Gastroesophageal sphincter (tissue), 4 donors: ENCODE measurements around the gene PTPN2. TPM values are rescaled to one million over a fixed set of nuclear protein-coding genes. Genes with fewer than 3 reads are reported as not detected.

Source experiments
- ATAC-seq: fragments of 150-250 bp; one replicate; pipeline ENCODE4 v1.9.1; 2016; ENCODE audit warnings: mild to moderate bottlenecking, moderate library complexity
- H3K27ac ChIP-seq, 4 donors: fragments of 200-600 bp; sonication (generic) in 3 of 4; 1 replicate in 3 of 4; 2 replicates in 1 of 4; pipeline ENCODE4 v1.5.1; 2016 to 2019
- H3K27me3 ChIP-seq: fragments of 200-600 bp; sonication (generic); one replicate; pipeline ENCODE4 v1.5.1; 2019
- H3K36me3 ChIP-seq, 2 donors: fragments of 200-600 bp; sonication (generic); one replicate each; pipeline ENCODE4 v1.5.1; 2019; ENCODE audit warnings: control low read depth in 1 of 2
- H3K4me1 ChIP-seq, 3 donors: fragments of 200-600 bp; sonication (generic); 1 replicate in 2 of 3; 2 replicates in 1 of 3; pipeline ENCODE4 v1.5.1; 2016 to 2019; ENCODE audit warnings: control low read depth in 2 of 3
- H3K4me3 ChIP-seq, 2 donors: fragments of 200-600 bp; sonication (generic); one replicate each; pipeline ENCODE4 v1.5.1; 2019; ENCODE audit warnings: mild to moderate bottlenecking in 1 of 2, moderate library complexity in 1 of 2
- H3K9me3 ChIP-seq, 3 donors: fragments of 200-600 bp; sonication (generic); one replicate each; pipeline ENCODE4 v1.5.1; 2017 to 2019; ENCODE audit warnings: control low read depth in 2 of 3
- CTCF ChIP-seq, 4 experiments: fragments of 200-600 bp in 2 of 4; fragments of 450-650 bp in 2 of 4; sonication (generic) in 1 of 4; IDR thresholded peaks; one replicate each; pipeline ENCODE4 v1.5.1; 2017 to 2019; ENCODE audit warnings: antibody characterized with exemption in 4 of 4, mild to moderate bottlenecking in 2 of 4, moderate library complexity in 2 of 4
- EP300 ChIP-seq: sonication (generic); formaldehyde crosslinking; IDR thresholded peaks from one replicate; pipeline ENCODE4 v1.6.1; 2017; ENCODE audit warnings: antibody characterized with exemption, mild to moderate bottlenecking
- POLR2A ChIP-seq, 2 donors: fragments of 450-650 bp; IDR thresholded peaks; one replicate each; pipeline ENCODE4 v1.6.1; 2017; ENCODE audit warnings: antibody characterized with exemption in 2 of 2, mild to moderate bottlenecking in 2 of 2, moderate library complexity in 1 of 2
- POLR2AphosphoS5 ChIP-seq: sonication (generic); formaldehyde crosslinking; IDR thresholded peaks from one replicate; pipeline ENCODE4 v1.6.1; 2017; ENCODE audit warnings: antibody characterized with exemption
- WGBS, 2 donors: methylation state at CpG; one replicate each; pipeline ENCODE4 v1.1.5; 2018; ENCODE audit warnings: low coverage in 1 of 2; 5-methylcytosine and 5-hydroxymethylcytosine counted together
- total RNA-seq, 4 donors: library from RNA; depleted of rRNA; stranded (reverse); fragments of >200 nt; gene quantifications; one replicate each; pipeline ENCODE4 v1.1.0, GENCODE V29; 2016

Gene PTPN2
- total RNA-seq, 4 donors from 2014 or later, result 13.0 to 30.6 (median 19.6) TPM

- no peak for TF ChIP-seq CTCF (IDR thresholded peaks at IDR 0.05)
- TF ChIP-seq POLR2A (IDR thresholded peaks at IDR 0.05), result no peak
- no peak for TF ChIP-seq POLR2AphosphoS5
- TF ChIP-seq EP300, result no peak
- Histone ChIP-seq H3K27ac (no peak overlapping the region), H3K9me3 (no peaks in the 10 kb centered on the region), H3K4me3 (no peak overlapping the region), H3K27me3 (no peaks in the 10 kb centered on the region), H3K36me3 (peaks cover 0 to 37% of the 10 kb centered on the region in 2 donors), H3K4me1 (peaks cover 0 to 18% (median 0%) of the 10 kb centered on the region in 3 donors)
- WGBS, 2 donors, result 54 to 67% methylated on average over 2 to 3 of the region's 3 CpGs
- ATAC-seq, result no peak
Observed at GRCh38 chr18:12821408-12821807, 62.6 kb downstream of the PTPN2 start.

- Histone ChIP-seq H3K4me3 (no peak overlapping the region), H3K9me3 (no peaks in the 10 kb centered on the region), H3K27ac (no peak overlapping the region), H3K4me1 (peaks cover 0 to 18% (median 0%) of the 10 kb centered on the region in 3 donors), H3K36me3 (peaks cover 0 to 39% of the 10 kb centered on the region in 2 donors), H3K27me3 (no peaks in the 10 kb centered on the region)
- 22 to 38% methylated on average over 6 of the region's 6 CpGs for WGBS, 2 donors
- TF ChIP-seq EP300 (no peak), POLR2AphosphoS5 (no peak), POLR2A (IDR thresholded peaks at IDR 0.05) (no peak), CTCF (IDR thresholded peaks at IDR 0.05) (no peak)
- ATAC-seq, result no peak
Observed at GRCh38 chr18:12820506-12820905, 63.5 kb downstream of the PTPN2 start.

GRCh38 chr18:12819841-12820240 is 64.2 kb downstream of the PTPN2 start:
- H3K4me3 ChIP-seq, result no peak overlapping the region
- no peaks in the 10 kb centered on the region for H3K9me3 ChIP-seq
- H3K27ac ChIP-seq, result no peak overlapping the region
- WGBS, 2 donors, result 66 to 71% methylated on average over 5 of the region's 5 CpGs
- no peak for ATAC-seq
- H3K4me1 ChIP-seq, result peaks cover 0 to 18% (median 0%) of the 10 kb centered on the region in 3 donors
- peaks cover 0 to 38% of the 10 kb centered on the region in 2 donors for H3K36me3 ChIP-seq
- H3K27me3 ChIP-seq, result no peaks in the 10 kb centered on the region
- TF ChIP-seq EP300 (no peak), POLR2AphosphoS5 (no peak), CTCF (IDR thresholded peaks at IDR 0.05) (no peak), POLR2A (IDR thresholded peaks at IDR 0.05) (no peak)

GRCh38 chr18:12819322-12819721 is 64.7 kb downstream of the PTPN2 start:
- TF ChIP-seq POLR2A (IDR thresholded peaks at IDR 0.05) (no peak), CTCF (IDR thresholded peaks at IDR 0.05) (no peak), EP300 (no peak), POLR2AphosphoS5 (no peak)
- Histone ChIP-seq H3K27ac (no peak overlapping the region), H3K9me3 (no peaks in the 10 kb centered on the region), H3K4me1 (peaks cover 0 to 18% (median 0%) of the 10 kb centered on the region in 3 donors), H3K36me3 (peaks cover 0 to 35% of the 10 kb centered on the region in 2 donors), H3K4me3 (no peak overlapping the region), H3K27me3 (no peaks in the 10 kb centered on the region)
- no peak for ATAC-seq
- 69 to 88% methylated on average over 3 of the region's 3 CpGs for WGBS, 2 donors

- Histone ChIP-seq H3K27me3 (no peaks in the 10 kb centered on the region), H3K9me3 (no peaks in the 10 kb centered on the region), H3K4me1 (peaks cover 0 to 18% (median 0%) of the 10 kb centered on the region in 3 donors), H3K4me3 (no peak overlapping the region), H3K36me3 (peaks cover 0 to 40% of the 10 kb centered on the region in 2 donors), H3K27ac (no peak overlapping the region)
- TF ChIP-seq EP300 (no peak), POLR2AphosphoS5 (no peak), POLR2A (IDR thresholded peaks at IDR 0.05) (no peak), CTCF (IDR thresholded peaks at IDR 0.05) (no peak)
- ATAC-seq, result no peak
- 89 to 91% methylated on average over 2 to 3 of the region's 3 CpGs for WGBS, 2 donors
Observed at GRCh38 chr18:12818243-12818642, 65.8 kb downstream of the PTPN2 start.
